NCI-H2081 treated with DMSO at 0.1 percent for 48 hours (cell line): Measurements from ENCODE around the gene ESAM.

Experiments used
- DNase-seq: peaks from one replicate; lab custom pipeline; 2025; lab: John Stamatoyannopoulos, UW

The ESAM gene

GRCh38 chr11:124762105-124762623 is at the start of gene ESAM:
ESAM (minus strand) TSS chr11:124762290; CDS start chr11:124762154, 136 bp downstream.
- DNase-seq, result no peak

GRCh38 chr11:124811399-124812125 is 49.5 kb upstream of the ESAM start:
- no peak for DNase-seq

GRCh38 chr11:124807660-124808270 is 45.7 kb upstream of the ESAM start:
- DNase-seq, result no peak

- DNase-seq, result no peak
These were observed 45.1 kb upstream of the ESAM start for GRCh38 chr11:124807201-124807600.

- no peak for DNase-seq
These were observed 42.8 kb upstream of the ESAM start for GRCh38 chr11:124804884-124805283.

- DNase-seq, result no peak
These were observed 39.7 kb upstream of the ESAM start for GRCh38 chr11:124801636-124802312.

GRCh38 chr11:124801014-124801413 is 38.9 kb upstream of the ESAM start:
- no peak for DNase-seq

GRCh38 chr11:124800226-124800929 is 38.3 kb upstream of the ESAM start, which contains the start of gene MSANTD2:
MSANTD2 (minus strand) TSS chr11:124800406; CDS start chr11:124800380, 26 bp downstream.
- no peak for DNase-seq

GRCh38 chr11:124799348-124800225 is 37.5 kb upstream of the ESAM start:
- no peak for DNase-seq

- DNase-seq, result no peak
These were observed 36.9 kb upstream of the ESAM start for GRCh38 chr11:124798991-124799347.

GRCh38 chr11:124796312-124796711 is 34.2 kb upstream of the ESAM start:
- DNase-seq, result no peak

GRCh38 chr11:124793466-124794278 is 31.6 kb upstream of the ESAM start:
- peak; percentile 28 for DNase-seq

GRCh38 chr11:124791626-124792341 is 29.7 kb upstream of the ESAM start:
- no peak for DNase-seq

GRCh38 chr11:124788521-124788920 is 26.4 kb upstream of the ESAM start:
- no peak for DNase-seq

- no peak for DNase-seq
These were observed 22.0 kb upstream of the ESAM start for GRCh38 chr11:124784051-124784450.

GRCh38 chr11:124783002-124783401 is 20.9 kb upstream of the ESAM start:
- no peak for DNase-seq

GRCh38 chr11:124779568-124779967 is 17.5 kb upstream of the ESAM start:
- no peak for DNase-seq

- DNase-seq, result no peak
These were observed 16.2 kb upstream of the ESAM start for GRCh38 chr11:124778281-124778680.

GRCh38 chr11:124776865-124777645 is 15.0 kb upstream of the ESAM start:
- DNase-seq, result no peak
